Type B pancreatic cell (in vitro differentiated cells): ENCODE measurements around the gene ARPC5. TPM values are rescaled to one million over a fixed set of nuclear protein-coding genes. Genes with fewer than 3 reads are reported as not detected.

Experiments
- DNase-seq: peaks from one replicate; pipeline ENCODE4 v3.0.0; 2021; ENCODE audit warnings: mixed read lengths; ENCODE audit not compliant: unreplicated experiment; ENCODE audit errors: extremely low spot score
- H3K27ac Mint-ChIP-seq: 2 replicates; pipeline ENCODE4 v1.8.0; 2021; ENCODE audit warnings: mild to moderate bottlenecking, mixed read lengths
- H3K27me3 Mint-ChIP-seq: 2 replicates; pipeline ENCODE4 v1.8.0; 2021; ENCODE audit warnings: mixed read lengths
- H3K36me3 Mint-ChIP-seq: 2 replicates; pipeline ENCODE4 v1.8.0; 2021; ENCODE audit warnings: mixed read lengths
- H3K4me1 Mint-ChIP-seq: one replicate; pipeline ENCODE4 v1.8.0; 2021; ENCODE audit warnings: mixed read lengths; ENCODE audit not compliant: unreplicated experiment
- H3K4me3 Mint-ChIP-seq: 2 replicates; pipeline ENCODE4 v1.8.0; 2021; ENCODE audit warnings: mild to moderate bottlenecking, mixed read lengths
- H3K9me3 Mint-ChIP-seq: 2 replicates; pipeline ENCODE4 v1.8.0; 2021; ENCODE audit warnings: mixed read lengths
- total RNA-seq: library from RNA; stranded (reverse); gene quantifications from 2 replicates; pipeline ENCODE4 v1.2.1, GENCODE V29; 2021; ENCODE audit warnings: low replicate concordance
- TF ChIP-seq, protein P1 (sequence below): fragments of 200-600 bp; sonication (generic); conservative IDR thresholded peaks from 2 replicates; pipeline ENCODE4 v1.5.0; 2021; ENCODE audit warnings: antibody characterized with exemption, mild to moderate bottlenecking

Gene ARPC5
- total RNA-seq, 1 donor from 2014 or later: 83.5 TPM

- no peak within 1 kb of the TSS for H3K4me3 Mint-ChIP-seq
- no peaks in the 10 kb centered on the region for H3K27me3 Mint-ChIP-seq
- DNase-seq: no peak
- TF ChIP-seq, protein P1, sequence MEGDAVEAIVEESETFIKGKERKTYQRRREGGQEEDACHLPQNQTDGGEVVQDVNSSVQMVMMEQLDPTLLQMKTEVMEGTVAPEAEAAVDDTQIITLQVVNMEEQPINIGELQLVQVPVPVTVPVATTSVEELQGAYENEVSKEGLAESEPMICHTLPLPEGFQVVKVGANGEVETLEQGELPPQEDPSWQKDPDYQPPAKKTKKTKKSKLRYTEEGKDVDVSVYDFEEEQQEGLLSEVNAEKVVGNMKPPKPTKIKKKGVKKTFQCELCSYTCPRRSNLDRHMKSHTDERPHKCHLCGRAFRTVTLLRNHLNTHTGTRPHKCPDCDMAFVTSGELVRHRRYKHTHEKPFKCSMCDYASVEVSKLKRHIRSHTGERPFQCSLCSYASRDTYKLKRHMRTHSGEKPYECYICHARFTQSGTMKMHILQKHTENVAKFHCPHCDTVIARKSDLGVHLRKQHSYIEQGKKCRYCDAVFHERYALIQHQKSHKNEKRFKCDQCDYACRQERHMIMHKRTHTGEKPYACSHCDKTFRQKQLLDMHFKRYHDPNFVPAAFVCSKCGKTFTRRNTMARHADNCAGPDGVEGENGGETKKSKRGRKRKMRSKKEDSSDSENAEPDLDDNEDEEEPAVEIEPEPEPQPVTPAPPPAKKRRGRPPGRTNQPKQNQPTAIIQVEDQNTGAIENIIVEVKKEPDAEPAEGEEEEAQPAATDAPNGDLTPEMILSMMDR: no peak
- H3K9me3 Mint-ChIP-seq: no peaks in the 10 kb centered on the region
- peak within 1 kb of the TSS; percentile 79 for H3K27ac Mint-ChIP-seq
- peaks cover 4% of the 10 kb centered on the region for H3K4me1 Mint-ChIP-seq
- H3K36me3 Mint-ChIP-seq: no peaks in the 10 kb centered on the region
These were observed 17.2 kb upstream of the ARPC5 start, which contains the start of gene APOBEC4 for GRCh38 chr1:183652547-183653461. APOBEC4 (minus strand) TSS chr1:183653316; CDS start chr1:183648781, 4,535 bp downstream.

GRCh38 chr1:183652107-183652506, 16.5 kb upstream of the ARPC5 start:
- Mint-ChIP-seq H3K9me3 (no peaks in the 10 kb centered on the region), H3K36me3 (no peaks in the 10 kb centered on the region), H3K4me3 (no peak overlapping the region), H3K27me3 (no peaks in the 10 kb centered on the region), H3K4me1 (peaks cover 4% of the 10 kb centered on the region), H3K27ac (no peak overlapping the region)
- TF ChIP-seq, protein P1: no peak
- DNase-seq: no peak

GRCh38 chr1:183651612-183652011, 16.0 kb upstream of the ARPC5 start:
- no peaks in the 10 kb centered on the region for H3K36me3 Mint-ChIP-seq
- DNase-seq: no peak
- TF ChIP-seq, protein P1: no peak
- H3K27me3 Mint-ChIP-seq: no peaks in the 10 kb centered on the region
- peaks cover 4% of the 10 kb centered on the region for H3K4me1 Mint-ChIP-seq
- no peak overlapping the region for H3K27ac Mint-ChIP-seq
- H3K9me3 Mint-ChIP-seq: no peaks in the 10 kb centered on the region
- no peak overlapping the region for H3K4me3 Mint-ChIP-seq

GRCh38 chr1:183648042-183648441, 12.5 kb upstream of the ARPC5 start:
- Mint-ChIP-seq H3K36me3 (no peaks in the 10 kb centered on the region), H3K27me3 (no peaks in the 10 kb centered on the region), H3K27ac (peak overlapping the region; percentile 44), H3K4me1 (no peaks in the 10 kb centered on the region), H3K9me3 (no peaks in the 10 kb centered on the region), H3K4me3 (no peak overlapping the region)
- DNase-seq: no peak
- TF ChIP-seq, protein P1: no peak

GRCh38 chr1:183646776-183647175, 11.2 kb upstream of the ARPC5 start:
- Mint-ChIP-seq H3K36me3 (no peaks in the 10 kb centered on the region), H3K27ac (no peak overlapping the region), H3K4me3 (no peak overlapping the region), H3K9me3 (no peaks in the 10 kb centered on the region), H3K27me3 (no peaks in the 10 kb centered on the region), H3K4me1 (no peaks in the 10 kb centered on the region)
- TF ChIP-seq, protein P1: no peak
- no peak for DNase-seq
